A549 (cell line): ENCODE data around the gene RPL9. TPM values are rescaled to one million over a fixed set of nuclear protein-coding genes. Genes with fewer than 3 reads are reported as not detected.

Source experiments
- ATAC-seq, 2 experiments: fragments of 200-7000 bp in 1 of 2; fragments of >200 bp in 1 of 2; cut with Nextera tagmentation in 1 of 2; cut with Tn5 transposase in 1 of 2; 3 replicates each; pipeline versions ENCODE4 v1.8.0 to v1.9.1; 2018 to 2020; ENCODE audit warnings: mild to moderate bottlenecking in 1 of 2, moderate library complexity in 1 of 2
- CTCF ChIA-PET: fragments of 300-600 bp; sonication (Branson Sonifier 250); formaldehyde crosslinking; extraction: SDS; loops from one replicate; lab custom pipeline; 2021; ENCODE audit warnings: antibody characterized with exemption, inconsistent platforms; lab: Yijun Ruan, JAX
- POLR2A ChIA-PET: fragments of 350-600 bp; formaldehyde crosslinking; extraction: SDS; loops from one replicate; lab custom pipeline; 2021; ENCODE audit warnings: antibody characterized with exemption, inconsistent platforms; lab: Yijun Ruan, JAX
- DNase-seq, 2 experiments: peaks; one replicate each; pipeline versions ENCODE4 v3.0.0 to v3.0.0-alpha.2; 2011 to 2016; ENCODE audit warnings: low read depth in 1 of 2, low spot score in 1 of 2
- FAIRE-seq: peaks from 2 replicates; lab custom pipeline; 2011; peaks lifted over from hg19 to GRCh38; lab: Jason Lieb, UNC
- H3K27ac ChIP-seq, 2 experiments: fragments of >200 bp; sonication (Bioruptor Twin); formaldehyde crosslinking; 3 replicates each; pipeline ENCODE4 v1.5.1; 2016 to 2017
- H3K4me1 ChIP-seq: fragments of >200 bp; sonication (Bioruptor Twin); formaldehyde crosslinking; 3 replicates; pipeline ENCODE4 v1.6.1; 2016
- H3K4me2 ChIP-seq: fragments of >200 bp; sonication (Bioruptor Twin); formaldehyde crosslinking; 3 replicates; pipeline ENCODE4 v1.6.1; 2016
- H3K4me3 ChIP-seq: fragments of >200 bp; sonication (Bioruptor Twin); formaldehyde crosslinking; 3 replicates; pipeline ENCODE4 v1.5.1; 2016
- H3K9me3 ChIP-seq: fragments of >200 bp; sonication (Bioruptor Twin); formaldehyde crosslinking; 3 replicates; pipeline ENCODE4 v1.6.1; 2016
- BCL3 ChIP-seq: fragments of >200 bp; sonication (Bioruptor Twin); formaldehyde crosslinking; IDR thresholded peaks from 3 replicates; pipeline ENCODE4 v1.6.1; 2016
- BHLHE40 ChIP-seq: IDR thresholded peaks from 2 replicates; pipeline ENCODE4 v1.6.1; 2012; ENCODE audit warnings: low read depth, low read length, inconsistent platforms
- EHF ChIP-seq: fragments of 250-450 bp; sonication (Bioruptor Pico); IDR thresholded peaks from 2 replicates; pipeline ENCODE4 v1.5.0; 2020; ENCODE audit warnings: mild to moderate bottlenecking
- EHMT2 ChIP-seq: fragments of 200-600 bp; sonication (generic); IDR thresholded peaks from 2 replicates; pipeline ENCODE4 v1.6.1; 2016; ENCODE audit warnings: antibody characterized with exemption, low read depth, mild to moderate bottlenecking, moderate library complexity
- FOSL2 ChIP-seq, 2 experiments: fragments of 450-650 bp in 1 of 2; fragments of >200 bp in 1 of 2; sonication (Bioruptor Twin) in 1 of 2; formaldehyde crosslinking; IDR thresholded peaks; 2 replicates each; pipeline versions ENCODE4 v1.5.0 to v1.6.1; 2016 to 2020; ENCODE audit warnings: mild to moderate bottlenecking in 1 of 2, moderate library complexity in 1 of 2
- FOXS1 ChIP-seq: fragments of 250-450 bp; sonication (Bioruptor Pico); IDR thresholded peaks from 2 replicates; pipeline ENCODE4 v1.5.0; 2020; ENCODE audit warnings: mild to moderate bottlenecking, moderate library complexity
- HEYL ChIP-seq: fragments of 250-450 bp; sonication (Bioruptor Pico); IDR thresholded peaks from 2 replicates; pipeline ENCODE4 v1.8.0; 2021; ENCODE audit warnings: mild to moderate bottlenecking, moderate library complexity
- HMGXB4 ChIP-seq: fragments of 250-450 bp; sonication (Bioruptor Pico); IDR thresholded peaks from 2 replicates; pipeline ENCODE4 v1.5.0; 2021; ENCODE audit warnings: mild to moderate bottlenecking, moderate library complexity, borderline replicate concordance
- HOXA7 ChIP-seq: fragments of 250-450 bp; sonication (Bioruptor Pico); IDR thresholded peaks from 2 replicates; pipeline ENCODE4 v1.5.0; 2020; ENCODE audit warnings: mild to moderate bottlenecking, moderate library complexity
- HOXB5 ChIP-seq: fragments of 250-450 bp; sonication (Bioruptor Pico); IDR thresholded peaks from 2 replicates; pipeline ENCODE4 v1.5.0; 2020; ENCODE audit warnings: mild to moderate bottlenecking, moderate library complexity
- JUN ChIP-seq, 2 experiments: fragments of >200 bp; sonication (Bioruptor Twin); formaldehyde crosslinking; IDR thresholded peaks; 2 replicates in 1 of 2; 3 replicates in 1 of 2; pipeline ENCODE4 v1.6.1; 2016 to 2017
- KDM5A ChIP-seq: fragments of 200-600 bp; sonication (generic); IDR thresholded peaks from 2 replicates; pipeline ENCODE4 v1.6.1; 2016; ENCODE audit warnings: antibody characterized with exemption, mild to moderate bottlenecking
- MYC ChIP-seq: IDR thresholded peaks from 2 replicates; pipeline ENCODE4 v1.6.1; 2012; ENCODE audit warnings: mild to moderate bottlenecking, inconsistent platforms, low read length, improper control_type of control experiment, borderline replicate concordance
- RARB ChIP-seq: fragments of 250-450 bp; sonication (Bioruptor Pico); IDR thresholded peaks from 2 replicates; pipeline ENCODE4 v1.8.0; 2021; ENCODE audit warnings: mild to moderate bottlenecking, moderate library complexity
- REST ChIP-seq: fragments of 200-600 bp; sonication (generic); IDR thresholded peaks from 2 replicates; pipeline ENCODE4 v1.6.1; 2016; ENCODE audit warnings: antibody characterized with exemption, mild to moderate bottlenecking, moderate library complexity
- SMC3 ChIP-seq: fragments of >200 bp; sonication (Bioruptor Twin); formaldehyde crosslinking; IDR thresholded peaks from 3 replicates; pipeline ENCODE4 v1.6.1; 2018; ENCODE audit warnings: inconsistent platforms
- TFCP2L1 ChIP-seq: fragments of 250-450 bp; sonication (Bioruptor Pico); IDR thresholded peaks from 2 replicates; pipeline ENCODE4 v1.5.0; 2021; ENCODE audit warnings: mild to moderate bottlenecking
- USF2 ChIP-seq: fragments of 450-650 bp; IDR thresholded peaks from 2 replicates; pipeline ENCODE4 v1.6.1; 2014; ENCODE audit warnings: antibody characterized with exemption
- ZC3H11A ChIP-seq: fragments of 450-650 bp; IDR thresholded peaks from 2 replicates; pipeline ENCODE4 v1.6.1; 2014; ENCODE audit warnings: antibody characterized with exemption, mild to moderate bottlenecking
- ZNF302 ChIP-seq: fragments of 250-450 bp; sonication (Bioruptor Pico); IDR thresholded peaks from 2 replicates; pipeline ENCODE4 v1.9.0; 2021; ENCODE audit warnings: inconsistent platforms, mild to moderate bottlenecking, moderate library complexity
- WGBS: methylation state at CpG from one replicate; pipeline ENCODE4 v1.1.6; 2017; ENCODE audit errors: missing lambda C conversion rate; 5-methylcytosine and 5-hydroxymethylcytosine counted together
- polyA plus RNA-seq, 4 experiments: library from polyadenylated mRNA; depleted of rRNA in 3 of 4; stranded (reverse); fragments of >200 nt; fragmentation: RNase III in 1 of 4; extraction: RNeasy Plus Mini Kit Qiagen cat#74134 plus additional on column Dnase treatment in 1 of 4; gene quantifications; 2 replicates in 3 of 4; 3 replicates in 1 of 4; pipeline ENCODE4 v1.2.3, GENCODE V29; 2011 to 2017

RPL9 gene
- polyA plus RNA-seq, 2 of the 4 experiments (the other 2 are of a cell fraction) = 786 to 1,263 TPM

- Histone ChIP-seq H3K9me3 (no peaks in the 10 kb centered on the region), H3K27ac (peak overlapping the region; percentile 62 to 70), H3K4me3 (no peak overlapping the region), H3K4me2 (peak overlapping the region; percentile 44), H3K4me1 (peaks cover 93% of the 10 kb centered on the region)
- ChIA-PET POLR2A (interaction anchor here (1.2 to 1.3 kb wide), 2 partner anchors 14 to 25 kb away, joined by 3 to 4 read pairs; partner anchors contain the start of gene UGDH), CTCF (interaction anchor here (1.0 kb wide), 2 partner anchors 8 to 33 kb away, joined by 3 to 5 read pairs; no protein-coding TSS in a partner anchor)
- TF ChIP-seq ZNF302 (CRISPR knock-in tag) = no peak
- TF ChIP-seq RARB = no peak
- TF ChIP-seq JUN (IDR thresholded peaks at IDR 0.05) = 0 out of 5 replicates have a peak, but pooled peaks of 1 of the 2 experiments have one; percentile 28
- TF ChIP-seq FOSL2 (IDR thresholded peaks at IDR 0.05) = no peak
- TF ChIP-seq FOSL2 (CRISPR knock-in tag; IDR thresholded peaks at IDR 0.05) = peak; percentile 51
- DNase-seq = no peak
- peak; percentile 51 to 64 for ATAC-seq
- no peak for FAIRE-seq
Measured at GRCh38 chr4:39502019-39502663, 43.4 kb upstream of the RPL9 start.

- no peak for DNase-seq
- ChIA-PET POLR2A (no interaction called here), CTCF (no interaction called here)
- Histone ChIP-seq H3K4me3 (no peak overlapping the region), H3K4me2 (peak overlapping the region; percentile 4; the same call in 1 of the 3 replicates), H3K4me1 (peaks cover 74% of the 10 kb centered on the region), H3K9me3 (no peaks in the 10 kb centered on the region), H3K27ac (peak overlapping the region; percentile 41 to 76; a peak in 5 of 6 replicates)
- peak; percentile 51; the same call in 1 of the 2 replicates for TF ChIP-seq HMGXB4
- no peak for TF ChIP-seq HOXA7 (CRISPR knock-in tag)
- no peak for FAIRE-seq
- no peak for ATAC-seq
Measured at GRCh38 chr4:39498727-39499020, 40.0 kb upstream of the RPL9 start.

- H3K4me3 ChIP-seq = no peak overlapping the region
- CTCF ChIA-PET = interaction anchor here (2.9 kb wide), 1 partner anchor 29 kb away, joined by 12 read pairs; no protein-coding TSS in a partner anchor
- ATAC-seq = no peak
- POLR2A ChIA-PET = no interaction called here
- H3K27ac ChIP-seq = peak overlapping the region; percentile 41 to 76; a peak in 4 of 6 replicates
- WGBS = 36% methylated on average over 1 of the region's 1 CpG
- peak in 1 of 2 experiments; percentile 57 for DNase-seq
- H3K4me1 ChIP-seq = peaks cover 69% of the 10 kb centered on the region
- FAIRE-seq = no peak
- H3K9me3 ChIP-seq = no peaks in the 10 kb centered on the region
- H3K4me2 ChIP-seq = peak overlapping the region; percentile 4; the same call in 1 of the 3 replicates
- no peak for TF ChIP-seq EHMT2
- TF ChIP-seq BHLHE40 = no peak
- TF ChIP-seq SMC3 = no peak
- TF ChIP-seq EHF = no peak
- no peak for TF ChIP-seq BCL3
- TF ChIP-seq KDM5A = no peak
- peak; percentile 94; the same call in 1 of the 2 replicates for TF ChIP-seq HOXA7 (CRISPR knock-in tag)
- TF ChIP-seq FOXS1 = no peak
- TF ChIP-seq USF2 = no peak
- TF ChIP-seq TFCP2L1 (CRISPR knock-in tag) = 0 out of 2 replicates have a peak, but pooled peaks have one; percentile 23
- no peak for TF ChIP-seq HOXB5 (CRISPR knock-in tag)
- no peak for TF ChIP-seq HMGXB4
- TF ChIP-seq FOSL2 (IDR thresholded peaks at IDR 0.05) = no peak
- peak; percentile 40; the same call in 1 of the 2 replicates for TF ChIP-seq FOSL2 (CRISPR knock-in tag; IDR thresholded peaks at IDR 0.05)
- no peak for TF ChIP-seq ZC3H11A
- TF ChIP-seq HEYL (CRISPR knock-in tag) = no peak
- TF ChIP-seq REST = no peak
- no peak for TF ChIP-seq MYC
Measured at GRCh38 chr4:39497909-39498726, 39.4 kb upstream of the RPL9 start.
